Keratinocyte (primary cell): ENCODE data around the gene SLC39A11. TPM values are rescaled to one million over a fixed set of nuclear protein-coding genes. Genes with fewer than 3 reads are reported as not detected.

ENCODE experiments used
- DNase-seq: peaks from one replicate; pipeline ENCODE4 v3.0.0-alpha.2; 2011; ENCODE audit warnings: low read depth, missing footprints, low spot score
- FAIRE-seq: peaks from 2 replicates; lab custom pipeline; 2011; peaks lifted over from hg19 to GRCh38; lab: Jason Lieb, UNC
- H2AFZ ChIP-seq: 2 replicates; pipeline ENCODE4 v1.6.0; 2012; ENCODE audit warnings: low read length, control low read depth, inconsistent platforms; ENCODE audit not compliant: control insufficient read depth
- H3K27ac ChIP-seq: 2 replicates; pipeline ENCODE4 v1.5.1; 2011; ENCODE audit warnings: low read length; ENCODE audit not compliant: control insufficient read depth, insufficient read depth
- H3K27me3 ChIP-seq: 3 replicates; pipeline ENCODE4 v1.6.0; 2011; ENCODE audit warnings: low read length; ENCODE audit not compliant: control insufficient read depth, insufficient read depth; ENCODE audit errors: extremely low read depth
- H3K36me3 ChIP-seq, 2 experiments: 2 replicates in 1 of 2; 3 replicates in 1 of 2; pipeline ENCODE4 v1.5.1; 2011; ENCODE audit warnings: low read length in 2 of 2, mild to moderate bottlenecking in 1 of 2; ENCODE audit not compliant: control insufficient read depth in 2 of 2, insufficient read depth in 2 of 2; ENCODE audit errors: extremely low read depth in 1 of 2
- H3K4me1 ChIP-seq: 3 replicates; pipeline ENCODE4 v1.5.1; 2011; ENCODE audit warnings: low read length; ENCODE audit not compliant: control insufficient read depth, insufficient read depth; ENCODE audit errors: extremely low read depth
- H3K4me2 ChIP-seq: 3 replicates; pipeline ENCODE4 v1.6.0; 2011; ENCODE audit warnings: low read depth, low read length; ENCODE audit not compliant: control insufficient read depth, insufficient read depth; ENCODE audit errors: extremely low read depth
- H3K4me3 ChIP-seq, 3 experiments: fragments of 200-600 bp in 1 of 3; sonication (generic) in 1 of 3; 2 replicates in 2 of 3; 3 replicates in 1 of 3; pipeline ENCODE4 v1.5.1; 2011 to 2016; ENCODE audit warnings: low read length in 3 of 3, mild to moderate bottlenecking in 3 of 3, control low read depth in 2 of 3, inconsistent platforms in 1 of 3, low read depth in 1 of 3, mixed read lengths in 1 of 3, mixed run types in 1 of 3, moderate library complexity in 1 of 3; ENCODE audit not compliant: control insufficient read depth in 2 of 3, insufficient read depth in 2 of 3; ENCODE audit errors: extremely low read depth in 1 of 3
- H3K79me2 ChIP-seq: 2 replicates; pipeline ENCODE4 v1.6.0; 2012; ENCODE audit warnings: low read length; ENCODE audit not compliant: control insufficient read depth, insufficient read depth
- H3K9ac ChIP-seq: 3 replicates; pipeline ENCODE4 v1.6.0; 2011; ENCODE audit warnings: low read length; ENCODE audit not compliant: control insufficient read depth, insufficient read depth; ENCODE audit errors: extremely low read depth
- H3K9me1 ChIP-seq: 3 replicates; pipeline ENCODE4 v1.6.0; 2011; ENCODE audit warnings: low read length; ENCODE audit not compliant: control insufficient read depth, insufficient read depth; ENCODE audit errors: extremely low read depth
- H3K9me3 ChIP-seq: 2 replicates; pipeline ENCODE4 v1.5.1; 2012; ENCODE audit warnings: low read depth, low read length; ENCODE audit not compliant: control insufficient read depth
- H4K20me1 ChIP-seq: 3 replicates; pipeline ENCODE4 v1.6.0; 2011; ENCODE audit warnings: low read length; ENCODE audit not compliant: control insufficient read depth, insufficient read depth; ENCODE audit errors: extremely low read depth
- CTCF ChIP-seq, 3 experiments: IDR thresholded peaks in 1 of 3; conservative IDR thresholded peaks in 1 of 3; optimal IDR thresholded peaks in 1 of 3; 2 replicates in 2 of 3; 3 replicates in 1 of 3; pipeline versions ENCODE3 to v1.5.1; 2011; ENCODE audit warnings: low read length in 3 of 3, mild to moderate bottlenecking in 3 of 3, moderate library complexity in 2 of 3, control low read depth in 1 of 3, inconsistent platforms in 1 of 3; ENCODE audit not compliant: insufficient read depth in 2 of 3; ENCODE audit errors: extremely low read depth in 1 of 3
- EZH2 ChIP-seq: IDR thresholded peaks from one replicate; pipeline ENCODE4 v1.6.1; 2012; ENCODE audit warnings: inconsistent platforms, mild to moderate bottlenecking, low read length, moderate library complexity
- dilution Hi-C: fragments of 300-500 bp; cut with MboI; formaldehyde crosslinking; loops from one replicate; pipeline ENCODE4 v1.7.0; 2020; ENCODE audit warnings: low sequenced_read_pairs; ENCODE audit not compliant: extremely low pct_ligation_motif_present
- polyA plus RNA-seq, 5 experiments: library from polyadenylated mRNA; depleted of rRNA in 3 of 5; stranded (reverse) in 3 of 5; stranded (forward) in 1 of 5; unstranded in 1 of 5; fragments of >200 nt; gene quantifications; 1 replicate in 1 of 5; 2 replicates in 3 of 5; 3 replicates in 1 of 5; pipeline versions ENCODE4 v1.2.1 to v1.2.3, GENCODE V29; 2011 to 2012; ENCODE audit warnings: missing spikeins in 2 of 5, low read depth in 1 of 5, low replicate concordance in 1 of 5

Gene SLC39A11
- polyA plus RNA-seq, 1 donor (not counting 4 experiments of a cell fraction or from before 2014, with no cell fraction given), result 11.5 TPM

- DNase-seq, result no peak
- Histone ChIP-seq H3K9ac (no peak overlapping the region), H4K20me1 (no peaks in the 10 kb centered on the region), H3K9me1 (no peaks in the 10 kb centered on the region), H3K4me2 (no peak overlapping the region), H3K9me3 (no peaks in the 10 kb centered on the region), H3K79me2 (no peaks in the 10 kb centered on the region), H3K27me3 (no peaks in the 10 kb centered on the region), H3K27ac (no peak overlapping the region), H3K36me3 (peaks cover 0 to 4% of the 10 kb centered on the region in 2 experiments), H3K4me1 (no peaks in the 10 kb centered on the region), H3K4me3 (no peak overlapping the region), H2AFZ (no peak overlapping the region)
- no peak for FAIRE-seq
- dilution Hi-C loops, result no loop called here
- TF ChIP-seq EZH2 (no peak), CTCF (optimal IDR thresholded peaks at IDR 0.05 in 1 of 3, IDR thresholded peaks at IDR 0.05 in 1 of 3, conservative IDR thresholded peaks at IDR 0.05 in 1 of 3; ENCODE audit: extremely low read depth in 1 of 3, insufficient read depth in 2 of 3, low read length in 3 of 3) (no peak)
These were observed 62.0 kb downstream of the SLC39A11 start for GRCh38 chr17:73030501-73030921.

DNA sequence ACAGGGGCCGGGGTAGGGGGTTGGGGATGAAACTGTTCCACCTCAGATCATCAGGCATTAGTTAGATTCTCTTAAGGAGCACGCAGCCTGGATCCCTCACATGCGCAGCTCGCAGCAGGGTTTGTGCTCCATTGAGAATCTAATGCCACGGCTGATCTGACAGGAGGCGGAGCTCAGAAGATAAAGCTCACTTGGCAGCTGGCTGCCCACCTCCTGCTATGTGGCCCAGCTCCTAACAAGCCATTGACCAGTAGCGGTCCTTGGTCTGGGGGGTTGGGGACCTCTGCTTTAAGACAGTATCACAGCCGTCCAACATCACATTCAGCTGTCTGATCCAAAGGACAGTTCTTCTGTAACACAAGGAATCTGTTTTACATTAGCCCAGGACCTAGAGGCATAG, 62.5 kb downstream of the SLC39A11 start:
- H3K36me3 ChIP-seq, result peaks cover 0 to 4% of the 10 kb centered on the region in 2 experiments
- H4K20me1 ChIP-seq, result no peaks in the 10 kb centered on the region
- H3K9me1 ChIP-seq, result no peaks in the 10 kb centered on the region
- H3K4me3 ChIP-seq, result no peak overlapping the region
- H3K9ac ChIP-seq, result no peak overlapping the region
- H3K4me1 ChIP-seq, result no peaks in the 10 kb centered on the region
- no peaks in the 10 kb centered on the region for H3K79me2 ChIP-seq
- no peak for TF ChIP-seq EZH2
- TF ChIP-seq CTCF (optimal IDR thresholded peaks at IDR 0.05 in 1 of 3, IDR thresholded peaks at IDR 0.05 in 1 of 3, conservative IDR thresholded peaks at IDR 0.05 in 1 of 3; ENCODE audit: extremely low read depth in 1 of 3, insufficient read depth in 2 of 3, low read length in 3 of 3), result no peak
- H3K4me2 ChIP-seq, result no peak overlapping the region
- H3K27me3 ChIP-seq, result no peaks in the 10 kb centered on the region
- no peak overlapping the region for H3K27ac ChIP-seq
- H3K9me3 ChIP-seq, result no peaks in the 10 kb centered on the region
- DNase-seq (no peak), FAIRE-seq (no peak)
- dilution Hi-C loops, result no loop called here
- no peak overlapping the region for H2AFZ ChIP-seq
